HG03108 (cell line): ENCODE measurements around the gene HPS3.

Source experiments
- ATAC-seq: cut with Tn5 transposase; IDR thresholded peaks from one replicate; pipeline ENCODE4 v1.9.1; 2021; ENCODE audit warnings: moderate library complexity; ENCODE audit not compliant: unreplicated experiment

Gene HPS3

GRCh38 chr3:149120051-149120972, 9.1 kb upstream of the HPS3 start:
- ATAC-seq = no peak

GRCh38 chr3:149122721-149123578, 6.5 kb upstream of the HPS3 start:
- no peak for ATAC-seq

- ATAC-seq = no peak
Observed at GRCh38 chr3:149128821-149129220, 617 bp upstream of the HPS3 start.

- no peak for ATAC-seq
Observed at GRCh38 chr3:149131589-149131988, 2.2 kb downstream of the HPS3 start.

GRCh38 chr3:149134575-149134974, 5.1 kb downstream of the HPS3 start:
- no peak for ATAC-seq

- no peak for ATAC-seq
Observed at GRCh38 chr3:149142682-149143081, 13.2 kb downstream of the HPS3 start.

- ATAC-seq = no peak
Observed at GRCh38 chr3:149145356-149145755, 15.9 kb downstream of the HPS3 start.

- peak; percentile 73 for ATAC-seq
Observed at GRCh38 chr3:149145974-149146373, 16.5 kb downstream of the HPS3 start.

GRCh38 chr3:149150436-149150835, 21.0 kb downstream of the HPS3 start:
- ATAC-seq = no peak

GRCh38 chr3:149151843-149152242, 22.4 kb downstream of the HPS3 start:
- ATAC-seq = no peak

- peak; percentile 91 for ATAC-seq
Observed at GRCh38 chr3:149152420-149152819, 23.0 kb downstream of the HPS3 start.

GRCh38 chr3:149153402-149153801, 24.0 kb downstream of the HPS3 start:
- no peak for ATAC-seq

GRCh38 chr3:149160754-149161300, 31.4 kb downstream of the HPS3 start:
- ATAC-seq = no peak

- no peak for ATAC-seq
Observed at GRCh38 chr3:149162007-149162406, 32.6 kb downstream of the HPS3 start.

GRCh38 chr3:149163066-149163465, 33.6 kb downstream of the HPS3 start:
- ATAC-seq = no peak

GRCh38 chr3:149167898-149168297, 38.5 kb downstream of the HPS3 start:
- ATAC-seq = no peak

- ATAC-seq = no peak
Observed at GRCh38 chr3:149170672-149171071, 41.2 kb downstream of the HPS3 start.

- peak; percentile 98 for ATAC-seq
Observed at GRCh38 chr3:149174901-149175300, 45.5 kb downstream of the HPS3 start.

GRCh38 chr3:149177122-149177521, 47.7 kb downstream of the HPS3 start:
- no peak for ATAC-seq

- no peak for ATAC-seq
Observed at GRCh38 chr3:149179220-149179619, 49.8 kb downstream of the HPS3 start.

- ATAC-seq = no peak
Observed at GRCh38 chr3:149180057-149180573, 50.7 kb downstream of the HPS3 start.
